GM10266 (cell line): ENCODE measurements around the gene SLX9.

Source experiments
- DNase-seq: peaks from one replicate; pipeline ENCODE4 v3.0.0; 2012; ENCODE audit errors: extremely low spot score
- CTCF ChIP-seq: IDR thresholded peaks from 2 replicates; pipeline ENCODE4 v1.5.1; 2012; ENCODE audit warnings: mild to moderate bottlenecking, low read depth; ENCODE audit not compliant: control insufficient read depth, insufficient read depth; ENCODE audit errors: missing control alignments

SLX9 gene

GRCh38 chr21:45014747-45015468, 75.1 kb downstream of the SLX9 start:
- DNase-seq, result no peak
- TF ChIP-seq CTCF, result no peak

GRCh38 chr21:45015469-45015860, 75.6 kb downstream of the SLX9 start:
- DNase-seq, result no peak
- no peak for TF ChIP-seq CTCF

- TF ChIP-seq CTCF, result no peak
- DNase-seq, result no peak
Observed at GRCh38 chr21:45016031-45016405, 76.2 kb downstream of the SLX9 start.

GRCh38 chr21:45016406-45017038, 76.7 kb downstream of the SLX9 start:
- TF ChIP-seq CTCF, result no peak
- no peak for DNase-seq

GRCh38 chr21:45017039-45017960, 77.5 kb downstream of the SLX9 start:
- no peak for DNase-seq
- TF ChIP-seq CTCF, result no peak

GRCh38 chr21:45018131-45019075, 78.6 kb downstream of the SLX9 start:
- no peak for TF ChIP-seq CTCF
- DNase-seq, result no peak
